HepG2 (cell line): ENCODE measurements around the gene ODC1. TPM values are rescaled to one million over a fixed set of nuclear protein-coding genes. Genes with fewer than 3 reads are reported as not detected.
A peak's percentile ranks its signal among the peaks of the same experiment; 100 is the strongest.

ENCODE experiments used
- DPF2 ChIP-seq: sonication (generic); formaldehyde crosslinking; IDR thresholded peaks from 2 replicates; pipeline ENCODE4 v1.4.0; 2020; ENCODE audit warnings: mild to moderate bottlenecking, low read depth, missing genetic modification reagents, borderline replicate concordance
- ERF ChIP-seq: IDR thresholded peaks from 2 replicates; pipeline ENCODE4 v1.6.1; 2018; ENCODE audit warnings: missing biosample characterization, missing genetic modification reagents
- HDAC2 ChIP-seq: sonication (generic); formaldehyde crosslinking; IDR thresholded peaks from 2 replicates; pipeline ENCODE4 v1.4.0; 2020; ENCODE audit warnings: missing genetic modification reagents
- HNF4A ChIP-seq: sonication (generic); formaldehyde crosslinking; IDR thresholded peaks from 2 replicates; pipeline ENCODE4 v1.4.0; 2020; ENCODE audit warnings: missing genetic modification reagents
- MED1 ChIP-seq: sonication (generic); formaldehyde crosslinking; IDR thresholded peaks from 2 replicates; pipeline ENCODE4 v1.4.0; 2020; ENCODE audit warnings: missing genetic modification reagents
- NR2F2 ChIP-seq: IDR thresholded peaks from 2 replicates; pipeline ENCODE4 v1.6.1; 2012; ENCODE audit warnings: low read depth, inconsistent platforms, borderline replicate concordance
- SIX4 ChIP-seq: sonication (generic); formaldehyde crosslinking; IDR thresholded peaks from 2 replicates; pipeline ENCODE4 v1.4.0; 2020; ENCODE audit warnings: missing genetic modification reagents
- SKI ChIP-seq: fragments of 450-650 bp; IDR thresholded peaks from one replicate; pipeline ENCODE4 v1.6.1; 2018; ENCODE audit warnings: mild to moderate bottlenecking; ENCODE audit not compliant: partially characterized antibody
- ZBTB8A ChIP-seq: sonication (generic); formaldehyde crosslinking; IDR thresholded peaks from 2 replicates; pipeline ENCODE4 v1.4.0; 2020; ENCODE audit warnings: mild to moderate bottlenecking, low read depth, missing genetic modification reagents, borderline replicate concordance
- ZIK1 ChIP-seq: sonication (generic); formaldehyde crosslinking; IDR thresholded peaks from 2 replicates; pipeline ENCODE4 v1.5.0; 2020; ENCODE audit warnings: mild to moderate bottlenecking, low read depth, missing genetic modification reagents, borderline replicate concordance
- ZNF138 ChIP-seq: sonication (generic); formaldehyde crosslinking; IDR thresholded peaks from 2 replicates; pipeline ENCODE4 v1.5.0; 2020; ENCODE audit warnings: mild to moderate bottlenecking, low read depth, missing genetic modification reagents
- ZNF562 ChIP-seq: sonication (generic); formaldehyde crosslinking; IDR thresholded peaks from 2 replicates; pipeline ENCODE4 v1.8.0; 2022; ENCODE audit warnings: missing genetic modification reagents, borderline replicate concordance
- ZNF589 ChIP-seq: sonication (generic); formaldehyde crosslinking; conservative IDR thresholded peaks from 2 replicates; pipeline ENCODE4 v1.8.0; 2022; ENCODE audit warnings: mild to moderate bottlenecking, moderate library complexity, missing genetic modification reagents
- polyA plus RNA-seq, 8 experiments: library from polyadenylated mRNA; depleted of rRNA in 3 of 8; stranded (reverse) in 7 of 8; unstranded in 1 of 8; fragments of >200 nt; fragmentation: Illumina TruSeq in 4 of 8; extraction: Trizol in 4 of 8; gene quantifications; 2 replicates each; pipeline versions ENCODE4 v1.2.1 to v1.2.3, GENCODE V29; 2011 to 2016; ENCODE audit warnings: low read depth in 4 of 8, missing spikeins in 1 of 8, mixed read lengths in 1 of 8; ENCODE audit not compliant: insufficient read depth in 1 of 8
- total RNA-seq, 5 experiments: library from RNA; depleted of rRNA; stranded (reverse); fragments of >200 nt; fragmentation: Illumina TruSeq; extraction: Trizol; gene quantifications; 2 replicates each; pipeline ENCODE4 v1.2.3, GENCODE V29; 2016; ENCODE audit warnings: low read depth in 1 of 5
- TF ChIP-seq, protein P1 (sequence below): sonication (generic); formaldehyde crosslinking; IDR thresholded peaks from 2 replicates; pipeline ENCODE4 v1.4.0; 2020; ENCODE audit warnings: missing genetic modification reagents
- TF ChIP-seq, protein P2 (sequence below): IDR thresholded peaks from 2 replicates; pipeline ENCODE4 v1.6.1; 2016; ENCODE audit warnings: missing compliant biosample characterization, missing genetic modification reagents, borderline replicate concordance
- TF ChIP-seq, protein P3 (sequence below): sonication (generic); formaldehyde crosslinking; IDR thresholded peaks from 2 replicates; pipeline ENCODE4 v1.9.0; 2021; ENCODE audit warnings: missing genetic modification reagents, mild to moderate bottlenecking, borderline replicate concordance
- TF ChIP-seq, protein P4 (sequence below): IDR thresholded peaks from 2 replicates; pipeline ENCODE4 v1.6.1; 2016; ENCODE audit warnings: mild to moderate bottlenecking
- TF ChIP-seq, protein P5 (sequence below): sonication (generic); formaldehyde crosslinking; IDR thresholded peaks from 2 replicates; pipeline ENCODE4 v1.5.1; 2020; ENCODE audit warnings: mild to moderate bottlenecking, missing genetic modification reagents
- TF ChIP-seq, protein P6 (sequence below): sonication (generic); formaldehyde crosslinking; IDR thresholded peaks from 2 replicates; pipeline ENCODE4 v1.9.0; 2022; ENCODE audit warnings: low read depth, missing genetic modification reagents

The ODC1 gene
- total and polyA plus RNA-seq, 2 of the 13 experiments (the other 11 are each of a cell fraction or from before 2014, with no cell fraction given), result 142 to 371 TPM

DNA sequence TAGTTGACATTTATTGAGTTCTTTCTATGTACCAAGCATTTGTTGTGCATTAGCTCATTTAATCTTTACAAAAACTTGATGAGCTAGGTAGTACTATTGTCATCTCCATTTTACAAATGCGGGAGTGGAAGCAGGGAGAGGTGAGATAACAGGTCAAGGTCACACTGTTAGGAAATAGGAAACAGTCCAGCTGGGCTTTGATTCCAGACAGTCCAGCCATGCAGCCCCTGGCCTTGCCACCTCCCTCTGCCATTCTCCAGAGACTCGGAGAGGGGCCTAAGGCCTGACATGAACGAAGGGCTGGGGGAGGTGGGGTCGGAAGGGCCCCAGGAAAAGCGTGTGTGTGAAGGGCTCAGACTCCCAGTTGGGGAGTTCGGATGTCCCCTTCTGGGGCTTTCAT is 55.6 kb downstream of the ODC1 start (continued):
- TF ChIP-seq, protein P1, sequence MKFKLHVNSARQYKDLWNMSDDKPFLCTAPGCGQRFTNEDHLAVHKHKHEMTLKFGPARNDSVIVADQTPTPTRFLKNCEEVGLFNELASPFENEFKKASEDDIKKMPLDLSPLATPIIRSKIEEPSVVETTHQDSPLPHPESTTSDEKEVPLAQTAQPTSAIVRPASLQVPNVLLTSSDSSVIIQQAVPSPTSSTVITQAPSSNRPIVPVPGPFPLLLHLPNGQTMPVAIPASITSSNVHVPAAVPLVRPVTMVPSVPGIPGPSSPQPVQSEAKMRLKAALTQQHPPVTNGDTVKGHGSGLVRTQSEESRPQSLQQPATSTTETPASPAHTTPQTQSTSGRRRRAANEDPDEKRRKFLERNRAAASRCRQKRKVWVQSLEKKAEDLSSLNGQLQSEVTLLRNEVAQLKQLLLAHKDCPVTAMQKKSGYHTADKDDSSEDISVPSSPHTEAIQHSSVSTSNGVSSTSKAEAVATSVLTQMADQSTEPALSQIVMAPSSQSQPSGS (CRISPR knock-in tag), result peak; percentile 33; the same call in 1 of the 2 replicates
- no peak for TF ChIP-seq ZNF589 (CRISPR knock-in tag)
- TF ChIP-seq HDAC2 (CRISPR knock-in tag), result peak; percentile 42; the same call in 1 of the 2 replicates
- TF ChIP-seq, protein P2, sequence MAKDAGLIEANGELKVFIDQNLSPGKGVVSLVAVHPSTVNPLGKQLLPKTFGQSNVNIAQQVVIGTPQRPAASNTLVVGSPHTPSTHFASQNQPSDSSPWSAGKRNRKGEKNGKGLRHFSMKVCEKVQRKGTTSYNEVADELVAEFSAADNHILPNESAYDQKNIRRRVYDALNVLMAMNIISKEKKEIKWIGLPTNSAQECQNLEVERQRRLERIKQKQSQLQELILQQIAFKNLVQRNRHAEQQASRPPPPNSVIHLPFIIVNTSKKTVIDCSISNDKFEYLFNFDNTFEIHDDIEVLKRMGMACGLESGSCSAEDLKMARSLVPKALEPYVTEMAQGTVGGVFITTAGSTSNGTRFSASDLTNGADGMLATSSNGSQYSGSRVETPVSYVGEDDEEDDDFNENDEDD (CRISPR knock-in tag), result no peak
- TF ChIP-seq HNF4A, result peak; percentile 75
- TF ChIP-seq, protein P3, sequence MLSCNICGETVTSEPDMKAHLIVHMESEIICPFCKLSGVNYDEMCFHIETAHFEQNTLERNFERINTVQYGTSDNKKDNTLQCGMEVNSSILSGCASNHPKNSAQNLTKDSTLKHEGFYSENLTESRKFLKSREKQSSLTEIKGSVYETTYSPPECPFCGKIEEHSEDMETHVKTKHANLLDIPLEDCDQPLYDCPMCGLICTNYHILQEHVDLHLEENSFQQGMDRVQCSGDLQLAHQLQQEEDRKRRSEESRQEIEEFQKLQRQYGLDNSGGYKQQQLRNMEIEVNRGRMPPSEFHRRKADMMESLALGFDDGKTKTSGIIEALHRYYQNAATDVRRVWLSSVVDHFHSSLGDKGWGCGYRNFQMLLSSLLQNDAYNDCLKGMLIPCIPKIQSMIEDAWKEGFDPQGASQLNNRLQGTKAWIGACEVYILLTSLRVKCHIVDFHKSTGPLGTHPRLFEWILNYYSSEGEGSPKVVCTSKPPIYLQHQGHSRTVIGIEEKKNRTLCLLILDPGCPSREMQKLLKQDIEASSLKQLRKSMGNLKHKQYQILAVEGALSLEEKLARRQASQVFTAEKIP, result no peak
- no peak for TF ChIP-seq ZBTB8A (CRISPR knock-in tag)
- TF ChIP-seq ERF (CRISPR knock-in tag), result peak; percentile 91
- TF ChIP-seq, protein P4, sequence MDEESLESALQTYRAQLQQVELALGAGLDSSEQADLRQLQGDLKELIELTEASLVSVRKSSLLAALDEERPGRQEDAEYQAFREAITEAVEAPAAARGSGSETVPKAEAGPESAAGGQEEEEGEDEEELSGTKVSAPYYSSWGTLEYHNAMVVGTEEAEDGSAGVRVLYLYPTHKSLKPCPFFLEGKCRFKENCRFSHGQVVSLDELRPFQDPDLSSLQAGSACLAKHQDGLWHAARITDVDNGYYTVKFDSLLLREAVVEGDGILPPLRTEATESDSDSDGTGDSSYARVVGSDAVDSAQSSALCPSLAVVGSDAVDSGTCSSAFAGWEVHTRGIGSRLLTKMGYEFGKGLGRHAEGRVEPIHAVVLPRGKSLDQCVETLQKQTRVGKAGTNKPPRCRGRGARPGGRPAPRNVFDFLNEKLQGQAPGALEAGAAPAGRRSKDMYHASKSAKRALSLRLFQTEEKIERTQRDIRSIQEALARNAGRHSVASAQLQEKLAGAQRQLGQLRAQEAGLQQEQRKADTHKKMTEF (CRISPR knock-in tag), result peak; percentile 42; the same call in 1 of the 2 replicates
- TF ChIP-seq, protein P5, sequence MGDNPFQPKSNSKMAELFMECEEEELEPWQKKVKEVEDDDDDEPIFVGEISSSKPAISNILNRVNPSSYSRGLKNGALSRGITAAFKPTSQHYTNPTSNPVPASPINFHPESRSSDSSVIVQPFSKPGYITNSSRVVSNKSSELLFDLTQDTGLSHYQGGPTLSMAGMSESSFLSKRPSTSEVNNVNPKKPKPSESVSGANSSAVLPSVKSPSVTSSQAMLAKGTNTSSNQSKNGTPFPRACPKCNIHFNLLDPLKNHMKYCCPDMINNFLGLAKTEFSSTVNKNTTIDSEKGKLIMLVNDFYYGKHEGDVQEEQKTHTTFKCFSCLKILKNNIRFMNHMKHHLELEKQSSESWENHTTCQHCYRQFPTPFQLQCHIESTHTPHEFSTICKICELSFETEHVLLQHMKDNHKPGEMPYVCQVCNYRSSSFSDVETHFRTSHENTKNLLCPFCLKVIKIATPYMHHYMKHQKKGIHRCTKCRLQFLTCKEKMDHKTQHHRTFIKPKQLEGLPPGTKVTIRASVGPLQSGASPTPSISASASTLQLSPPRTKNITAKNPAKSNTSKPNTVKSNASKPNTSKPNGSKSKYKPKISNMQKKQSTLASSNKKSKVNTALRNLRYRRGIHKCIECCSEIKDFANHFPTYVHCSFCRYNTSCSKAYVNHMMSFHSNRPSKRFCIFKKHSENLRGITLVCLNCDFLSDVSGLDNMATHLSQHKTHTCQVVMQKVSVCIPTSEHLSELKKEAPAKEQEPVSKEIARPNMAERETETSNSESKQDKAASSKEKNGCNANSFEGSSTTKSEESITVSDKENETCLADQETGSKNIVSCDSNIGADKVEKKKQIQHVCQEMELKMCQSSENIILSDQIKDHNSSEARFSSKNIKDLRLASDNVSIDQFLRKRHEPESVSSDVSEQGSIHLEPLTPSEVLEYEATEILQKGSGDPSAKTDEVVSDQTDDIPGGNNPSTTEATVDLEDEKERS (CRISPR knock-in tag), result no peak
- TF ChIP-seq ZIK1 (CRISPR knock-in tag), result no peak
- TF ChIP-seq SKI, result peak; percentile 75
- peak; percentile 91 for TF ChIP-seq NR2F2
- peak; percentile 60 for TF ChIP-seq MED1 (CRISPR knock-in tag)
- TF ChIP-seq, protein P6, sequence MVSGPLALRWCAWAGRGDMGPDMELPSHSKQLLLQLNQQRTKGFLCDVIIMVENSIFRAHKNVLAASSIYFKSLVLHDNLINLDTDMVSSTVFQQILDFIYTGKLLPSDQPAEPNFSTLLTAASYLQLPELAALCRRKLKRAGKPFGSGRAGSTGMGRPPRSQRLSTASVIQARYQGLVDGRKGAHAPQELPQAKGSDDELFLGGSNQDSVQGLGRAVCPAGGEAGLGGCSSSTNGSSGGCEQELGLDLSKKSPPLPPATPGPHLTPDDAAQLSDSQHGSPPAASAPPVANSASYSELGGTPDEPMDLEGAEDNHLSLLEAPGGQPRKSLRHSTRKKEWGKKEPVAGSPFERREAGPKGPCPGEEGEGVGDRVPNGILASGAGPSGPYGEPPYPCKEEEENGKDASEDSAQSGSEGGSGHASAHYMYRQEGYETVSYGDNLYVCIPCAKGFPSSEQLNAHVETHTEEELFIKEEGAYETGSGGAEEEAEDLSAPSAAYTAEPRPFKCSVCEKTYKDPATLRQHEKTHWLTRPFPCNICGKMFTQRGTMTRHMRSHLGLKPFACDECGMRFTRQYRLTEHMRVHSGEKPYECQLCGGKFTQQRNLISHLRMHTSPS (CRISPR knock-in tag), result peak; percentile 82
- TF ChIP-seq ZNF562 (CRISPR knock-in tag), result no peak
- 0 out of 2 replicates have a peak, but pooled peaks have one; percentile 19 for TF ChIP-seq DPF2
- TF ChIP-seq ZNF138 (CRISPR knock-in tag), result 0 out of 2 replicates have a peak, but pooled peaks have one; percentile 61
- TF ChIP-seq SIX4 (CRISPR knock-in tag), result 0 out of 2 replicates have a peak, but pooled peaks have one; percentile 17
